Measurements from ENCODE around the gene LMF1. TPM values are rescaled to one million over a fixed set of nuclear protein-coding genes. Genes with fewer than 3 reads are reported as not detected.
"Not testable (repeated sequence)": the region's sequence is repeated elsewhere in the genome, so short reads cannot be mapped to it uniquely, and the experiment has no call there.

Gene LMF1
- polyA plus RNA-seq, 5 donors = 13.8 to 22.3 (median 20.2) TPM

- no peak for DNase-seq
Measured at GRCh38 chr16:869823-870641, 100.8 kb downstream of the LMF1 start.

GRCh38 chr16:868846-869822 is 101.7 kb downstream of the LMF1 start:
- DNase-seq = no peak

- DNase-seq = no peak
Measured at GRCh38 chr16:868386-868755, 102.4 kb downstream of the LMF1 start.

GRCh38 chr16:867421-868385 is 103.1 kb downstream of the LMF1 start:
- DNase-seq = no peak

- no peak for DNase-seq
Measured at GRCh38 chr16:866252-866896, 104.4 kb downstream of the LMF1 start.

- no peak for DNase-seq
Measured at GRCh38 chr16:865026-865425, 105.8 kb downstream of the LMF1 start.

GRCh38 chr16:861446-861845 is 109.3 kb downstream of the LMF1 start:
- no peak for DNase-seq

GRCh38 chr16:860891-861290 is 109.9 kb downstream of the LMF1 start:
- DNase-seq = no peak

- DNase-seq = not testable (repeated sequence)
Measured at GRCh38 chr16:858971-859370, 111.8 kb downstream of the LMF1 start.

GRCh38 chr16:858441-858840 is 112.3 kb downstream of the LMF1 start:
- DNase-seq = not testable (repeated sequence)

GRCh38 chr16:856811-857210 is 114.0 kb downstream of the LMF1 start:
- DNase-seq = no peak

GRCh38 chr16:856101-856500 is 114.7 kb downstream of the LMF1 start:
- DNase-seq = no peak

GRCh38 chr16:855471-855870 is 115.3 kb downstream of the LMF1 start:
- no peak for DNase-seq

- no peak for DNase-seq
Measured at GRCh38 chr16:854808-855410, 115.9 kb downstream of the LMF1 start.

- DNase-seq = no peak
Measured at GRCh38 chr16:853981-854807, 116.6 kb downstream of the LMF1 start.

- no peak for DNase-seq
Measured at GRCh38 chr16:853306-853705, 117.5 kb downstream of the LMF1 start.

GRCh38 chr16:852451-853185 is 118.2 kb downstream of the LMF1 start:
- no peak for DNase-seq

GRCh38 chr16:851871-852270 is 118.9 kb downstream of the LMF1 start:
- no peak for DNase-seq
